HG02840 (cell line): ENCODE measurements around the gene NCOA7.
"Not testable (repeated sequence)": the region's sequence is repeated elsewhere in the genome, so short reads cannot be mapped to it uniquely, and the experiment has no call there.

Source experiments
- ATAC-seq: cut with Tn5 transposase; IDR thresholded peaks from one replicate; pipeline ENCODE4 v1.9.1; 2021; ENCODE audit warnings: mild to moderate bottlenecking, moderate library complexity, moderate number of reproducible peaks; ENCODE audit not compliant: unreplicated experiment, low FRiP score

NCOA7 gene

GRCh38 chr6:125906158-125906998, 115.6 kb downstream of the NCOA7 start:
- no peak for ATAC-seq

GRCh38 chr6:125910527-125910926, 119.8 kb downstream of the NCOA7 start:
- ATAC-seq = peak; percentile 99

- ATAC-seq = not testable (repeated sequence)
Measured at GRCh38 chr6:125911051-125911451, 120.3 kb downstream of the NCOA7 start.

- ATAC-seq = not testable (repeated sequence)
Measured at GRCh38 chr6:125912430-125912829, 121.7 kb downstream of the NCOA7 start.

GRCh38 chr6:125913145-125913544, 122.4 kb downstream of the NCOA7 start:
- no peak for ATAC-seq

- ATAC-seq = no peak
Measured at GRCh38 chr6:125913864-125914351, 123.1 kb downstream of the NCOA7 start.

- no peak for ATAC-seq
Measured at GRCh38 chr6:125918230-125918629, 127.5 kb downstream of the NCOA7 start.

- peak; percentile 95 for ATAC-seq
Measured at GRCh38 chr6:125918681-125919566, 128.2 kb downstream of the NCOA7 start.

- ATAC-seq = peak; percentile 7
Measured at GRCh38 chr6:125919618-125920017, 128.9 kb downstream of the NCOA7 start.

- no peak for ATAC-seq
Measured at GRCh38 chr6:125922322-125922860, 131.6 kb downstream of the NCOA7 start.

GRCh38 chr6:125923366-125923877, 132.7 kb downstream of the NCOA7 start:
- ATAC-seq = no peak

- no peak for ATAC-seq
Measured at GRCh38 chr6:125924169-125924568, 133.4 kb downstream of the NCOA7 start.

GRCh38 chr6:125924697-125925358, 134.1 kb downstream of the NCOA7 start:
- no peak for ATAC-seq

GRCh38 chr6:125926711-125927110, 136.0 kb downstream of the NCOA7 start:
- no peak for ATAC-seq

GRCh38 chr6:125927761-125928160, 137.0 kb downstream of the NCOA7 start:
- no peak for ATAC-seq

- no peak for ATAC-seq
Measured at GRCh38 chr6:125930765-125931418, 140.1 kb downstream of the NCOA7 start.

- no peak for ATAC-seq
Measured at GRCh38 chr6:125931733-125932450, 141.1 kb downstream of the NCOA7 start.

GRCh38 chr6:125932451-125932795, 141.7 kb downstream of the NCOA7 start:
- ATAC-seq = no peak

GRCh38 chr6:125935520-125935919, 144.8 kb downstream of the NCOA7 start:
- not testable (repeated sequence) for ATAC-seq
